ENCODE data around the gene FASTKD3.
"Not testable (repeated sequence)": the region's sequence is repeated elsewhere in the genome, so short reads cannot be mapped to it uniquely, and the experiment has no call there.

FASTKD3 gene, protein sequence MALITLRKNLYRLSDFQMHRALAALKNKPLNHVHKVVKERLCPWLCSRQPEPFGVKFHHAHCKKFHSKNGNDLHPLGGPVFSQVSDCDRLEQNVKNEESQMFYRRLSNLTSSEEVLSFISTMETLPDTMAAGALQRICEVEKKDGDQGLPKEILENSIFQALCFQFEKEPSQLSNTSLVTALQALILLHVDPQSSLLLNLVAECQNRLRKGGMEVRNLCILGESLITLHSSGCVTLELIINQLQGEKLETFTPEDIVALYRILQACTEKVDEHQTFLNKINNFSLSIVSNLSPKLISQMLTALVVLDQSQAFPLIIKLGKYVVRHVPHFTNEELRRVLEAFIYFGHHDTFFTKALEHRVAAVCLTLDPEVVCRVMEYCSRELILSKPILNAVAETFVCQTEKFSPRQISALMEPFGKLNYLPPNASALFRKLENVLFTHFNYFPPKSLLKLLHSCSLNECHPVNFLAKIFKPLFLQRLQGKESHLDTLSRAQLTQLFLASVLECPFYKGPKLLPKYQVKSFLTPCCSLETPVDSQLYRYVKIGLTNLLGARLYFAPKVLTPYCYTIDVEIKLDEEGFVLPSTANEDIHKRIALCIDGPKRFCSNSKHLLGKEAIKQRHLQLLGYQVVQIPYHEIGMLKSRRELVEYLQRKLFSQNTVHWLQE

GRCh38 chr5:7868773-7869473 is at the start of gene FASTKD3, which contains the start of gene MTRR:
TSS of gene FASTKD3 (minus strand) at chr5:7869031. CDS start at chr5:7868083, 948 bp downstream.
TSS of gene MTRR (plus strand) at chr5:7869148. CDS start at chr5:7870795, 1,647 bp downstream.
- H3K36me3 Mint-ChIP-seq, result peaks cover 7% of the 10 kb centered on the region
- H3K9me3 Mint-ChIP-seq, result no peaks in the 10 kb centered on the region
- H3K4me3 Mint-ChIP-seq, result peak within 1 kb of the TSS; percentile 99
- H3K4me1 Mint-ChIP-seq, result peaks cover 77% of the 10 kb centered on the region
- H3K27me3 Mint-ChIP-seq, result no peaks in the 10 kb centered on the region
- H3K27ac Mint-ChIP-seq, result peak within 1 kb of the TSS; percentile 91

DNA sequence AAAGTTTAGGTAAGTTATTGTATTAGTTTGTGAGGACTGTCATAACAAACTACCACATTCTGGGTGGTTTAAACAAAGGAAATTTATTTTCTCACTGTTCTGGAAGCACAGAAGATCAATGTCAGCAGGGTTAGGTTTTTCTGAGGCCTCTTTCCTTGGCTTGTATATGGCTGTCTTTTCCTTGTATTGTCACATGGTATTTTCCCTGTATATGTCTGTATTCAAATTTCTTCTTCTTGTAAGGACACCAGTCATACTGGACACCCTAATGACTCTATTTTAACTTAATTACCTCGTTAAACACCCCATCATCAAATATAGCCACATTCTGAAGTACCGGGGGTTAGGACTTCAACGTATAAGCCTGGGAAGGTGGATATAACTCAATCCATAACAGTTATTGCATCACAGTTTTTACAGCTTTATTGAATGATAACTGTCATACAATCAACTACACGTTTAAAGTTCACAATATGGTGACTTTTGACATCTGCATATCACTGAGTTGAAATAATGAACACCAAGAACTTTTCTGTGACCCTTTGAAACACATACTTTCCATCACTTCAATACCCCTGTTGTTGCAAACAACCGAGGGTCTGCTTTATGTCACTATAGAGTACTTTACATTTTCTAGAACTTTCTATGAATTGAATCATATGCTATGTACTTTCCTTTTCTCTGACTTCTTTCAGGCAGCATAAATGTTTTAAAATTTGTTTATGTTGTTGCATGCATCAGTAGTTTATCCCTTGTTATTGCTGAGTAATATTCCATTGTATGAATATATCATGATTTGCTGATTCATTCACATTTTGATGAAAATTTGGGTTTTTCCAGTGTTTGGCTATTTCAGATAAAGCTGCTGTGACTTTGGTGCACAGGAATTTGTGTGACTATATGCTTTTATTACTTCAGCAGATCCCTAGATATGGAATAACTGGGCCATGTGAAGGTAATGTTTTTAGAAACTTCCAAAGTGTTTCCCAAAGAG is 48.6 kb upstream of the FASTKD3 start:
- Mint-ChIP-seq H3K4me1 (no peaks in the 10 kb centered on the region), H3K27me3 (peaks cover 8% of the 10 kb centered on the region), H3K36me3 (peaks cover 6% of the 10 kb centered on the region), H3K4me3 (no peak overlapping the region), H3K27ac (no peak overlapping the region), H3K9me3 (peaks cover 8% of the 10 kb centered on the region)

GRCh38 chr5:7916171-7916804 is 47.5 kb upstream of the FASTKD3 start:
- Mint-ChIP-seq H3K27ac (no peak overlapping the region), H3K9me3 (peaks cover 8% of the 10 kb centered on the region), H3K4me1 (no peaks in the 10 kb centered on the region), H3K36me3 (peaks cover 13% of the 10 kb centered on the region), H3K27me3 (peaks cover 8% of the 10 kb centered on the region), H3K4me3 (no peak overlapping the region)

DNA sequence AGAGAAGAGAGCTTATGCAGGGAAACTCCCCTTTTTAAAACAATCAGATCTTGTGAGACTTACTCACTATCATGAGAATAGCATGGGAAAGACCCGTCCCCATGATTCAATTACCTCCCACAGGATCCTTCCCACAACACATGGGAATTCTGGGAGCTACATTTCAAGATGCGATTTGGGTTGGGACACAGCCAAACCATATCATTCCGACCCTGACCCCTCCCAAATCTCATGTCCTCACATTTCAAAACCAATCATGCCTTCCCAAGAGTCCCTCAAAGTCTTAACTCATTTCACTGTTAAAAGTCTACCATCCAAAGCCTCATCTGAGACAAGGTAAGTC is 42.6 kb upstream of the FASTKD3 start:
- H3K27me3 Mint-ChIP-seq, H3K4me1 Mint-ChIP-seq, H3K4me3 Mint-ChIP-seq, H3K27ac Mint-ChIP-seq: not testable (repeated sequence)
- H3K9me3 Mint-ChIP-seq, result peaks cover 28% of the 10 kb centered on the region
- H3K36me3 Mint-ChIP-seq, result peaks cover 49% of the 10 kb centered on the region

DNA sequence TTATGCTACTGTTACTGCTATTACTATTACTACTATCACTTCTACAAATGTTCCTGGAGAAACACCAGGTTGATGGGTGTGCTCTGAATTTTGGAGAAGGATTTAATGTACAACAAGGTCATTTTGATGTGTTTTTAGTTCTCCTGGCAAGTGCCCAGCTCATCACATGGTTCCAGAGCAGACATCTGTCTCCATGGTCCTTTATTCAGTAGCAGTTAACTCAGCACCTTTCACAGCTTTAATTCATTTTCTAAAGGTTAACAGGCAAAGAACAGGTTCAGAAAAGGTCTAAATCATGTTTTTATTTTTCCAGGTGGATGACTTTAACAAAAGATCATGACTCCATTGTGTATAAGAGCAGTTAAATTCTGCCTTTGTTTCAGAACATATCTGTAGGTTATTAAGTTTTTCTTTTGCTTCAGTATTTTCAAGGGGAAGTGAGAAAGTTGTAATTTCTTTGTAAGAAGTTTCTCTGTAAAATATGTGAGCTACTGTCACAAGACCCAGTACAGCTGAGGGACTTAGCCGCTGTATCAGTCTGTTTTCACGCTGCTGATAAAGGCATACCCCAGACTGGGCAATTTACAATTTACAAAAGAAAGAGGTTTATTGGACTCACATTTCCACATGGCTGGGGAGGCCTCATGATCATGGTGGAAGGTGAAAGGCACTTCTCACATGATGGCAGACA is 42.1 kb upstream of the FASTKD3 start:
- Mint-ChIP-seq H3K27ac (no peak overlapping the region), H3K9me3 (peaks cover 28% of the 10 kb centered on the region), H3K4me1 (no peaks in the 10 kb centered on the region), H3K4me3 (no peak overlapping the region), H3K27me3 (no peaks in the 10 kb centered on the region), H3K36me3 (peaks cover 51% of the 10 kb centered on the region)

DNA sequence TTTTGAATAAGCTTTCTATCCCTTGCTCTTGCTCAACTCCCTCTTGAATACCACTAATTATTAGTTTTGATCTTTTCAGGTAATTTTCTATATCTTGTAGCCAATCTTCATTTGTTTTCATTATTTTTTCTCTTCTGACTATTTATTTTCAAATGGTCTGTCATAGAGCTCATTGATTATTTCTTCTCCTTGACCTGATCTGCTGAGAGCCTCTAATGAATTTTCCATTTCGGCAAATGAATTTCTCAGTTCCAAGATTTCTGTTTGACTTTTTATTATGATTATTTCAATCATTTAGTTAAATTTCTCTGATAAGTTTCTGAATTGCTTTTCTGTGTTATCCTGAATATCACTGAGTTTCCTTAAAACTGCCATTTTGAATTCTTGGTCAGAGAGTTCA is 39.5 kb upstream of the FASTKD3 start:
- peaks cover 28% of the 10 kb centered on the region for H3K9me3 Mint-ChIP-seq
- peaks cover 4% of the 10 kb centered on the region for H3K4me1 Mint-ChIP-seq
- H3K27ac Mint-ChIP-seq, result no peak overlapping the region
- peaks cover 71% of the 10 kb centered on the region for H3K36me3 Mint-ChIP-seq
- no peaks in the 10 kb centered on the region for H3K27me3 Mint-ChIP-seq
- H3K4me3 Mint-ChIP-seq, result no peak overlapping the region

DNA sequence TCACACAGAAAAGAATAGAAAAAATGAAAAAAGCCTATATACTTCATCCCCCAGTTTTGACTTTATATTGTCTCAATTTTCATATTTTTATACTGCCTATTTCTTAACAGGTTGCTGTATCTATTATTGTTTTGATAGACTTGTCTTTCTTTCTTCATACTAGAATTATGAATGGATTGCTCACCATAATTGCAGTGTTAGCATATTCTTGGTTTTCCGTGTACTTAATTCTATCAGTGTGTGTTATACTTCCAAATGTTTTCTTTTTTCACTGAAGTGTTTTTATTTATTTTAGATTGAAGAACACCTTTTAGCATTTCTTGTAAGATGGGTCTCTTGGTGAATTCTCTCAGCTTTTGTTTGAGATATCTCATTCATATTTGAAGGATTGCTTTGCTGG is 38.8 kb upstream of the FASTKD3 start:
- Mint-ChIP-seq H3K4me3 (no peak overlapping the region), H3K4me1 (peaks cover 4% of the 10 kb centered on the region), H3K36me3 (peaks cover 70% of the 10 kb centered on the region), H3K27me3 (no peaks in the 10 kb centered on the region), H3K9me3 (peaks cover 23% of the 10 kb centered on the region), H3K27ac (no peak overlapping the region)

DNA sequence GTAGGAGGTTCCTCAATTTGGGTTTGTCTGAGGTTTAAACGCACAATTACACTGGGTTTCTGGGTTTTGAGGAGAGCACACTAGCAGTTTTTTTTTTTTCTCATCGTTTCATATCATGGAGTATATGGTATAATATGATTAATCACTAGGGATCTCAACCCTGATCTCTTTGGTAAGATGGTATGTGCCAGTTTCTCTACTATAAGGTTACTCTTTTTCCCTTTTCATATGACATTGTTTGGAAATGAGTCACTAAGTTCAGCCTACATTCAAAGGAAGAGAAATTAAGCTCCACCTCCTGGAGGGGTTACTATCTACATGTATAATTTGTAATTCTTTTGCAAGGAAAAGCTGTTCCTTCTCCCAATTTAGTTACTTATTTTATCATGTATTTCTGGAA is 35.3 kb upstream of the FASTKD3 start:
- H3K36me3 Mint-ChIP-seq, result peaks cover 63% of the 10 kb centered on the region
- peaks cover 11% of the 10 kb centered on the region for H3K4me1 Mint-ChIP-seq
- H3K27me3 Mint-ChIP-seq, result no peaks in the 10 kb centered on the region
- peaks cover 20% of the 10 kb centered on the region for H3K9me3 Mint-ChIP-seq
- peak overlapping the region; percentile 79 for H3K27ac Mint-ChIP-seq
- H3K4me3 Mint-ChIP-seq, result no peak overlapping the region

DNA sequence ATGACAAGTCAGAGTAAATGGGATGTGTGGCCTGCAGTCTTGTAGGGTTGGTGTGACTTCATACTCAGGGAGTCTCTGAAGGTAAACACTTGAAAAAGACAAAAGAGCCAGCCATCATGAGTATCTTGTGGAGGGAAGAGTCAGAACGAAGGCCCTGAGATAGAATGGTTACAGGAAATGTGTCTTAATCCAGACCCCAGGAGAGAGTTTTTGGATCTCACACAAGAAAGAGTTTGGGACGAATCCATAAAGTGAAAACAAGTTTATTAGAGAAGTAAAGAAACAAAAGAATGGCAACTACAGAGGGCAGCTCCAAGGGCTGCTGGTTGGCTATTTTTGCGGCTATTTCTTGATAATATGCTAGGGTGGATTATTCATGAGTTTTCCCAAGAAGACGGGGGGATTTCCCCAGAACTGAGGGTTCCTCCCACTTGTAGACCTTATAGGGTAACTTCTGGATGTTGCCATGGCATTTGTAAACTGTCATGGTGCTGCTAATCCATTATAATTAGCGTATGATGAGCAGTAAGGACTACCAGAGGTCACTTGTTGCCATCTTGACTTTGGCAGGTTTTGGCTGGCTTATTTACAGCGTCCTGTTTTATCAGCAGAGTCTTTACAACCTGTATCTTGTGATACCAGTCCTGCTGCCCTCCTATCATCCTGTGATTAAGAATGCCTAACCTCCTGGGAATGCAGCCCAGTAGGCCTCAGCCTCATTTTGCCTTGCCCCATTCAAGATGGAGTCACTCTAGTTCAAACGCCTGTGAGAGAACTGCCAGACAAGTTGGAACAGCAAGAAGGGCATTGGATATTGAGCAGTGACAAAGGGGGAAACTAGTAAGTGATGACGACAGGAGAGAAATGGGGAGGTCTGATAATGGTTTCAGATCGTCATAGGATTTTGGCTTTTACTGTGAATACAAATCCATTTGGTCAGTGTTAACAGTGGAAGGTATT is 34.1 kb upstream of the FASTKD3 start:
- peak overlapping the region; percentile 68 for H3K27ac Mint-ChIP-seq
- no peak overlapping the region for H3K4me3 Mint-ChIP-seq
- no peaks in the 10 kb centered on the region for H3K27me3 Mint-ChIP-seq

DNA sequence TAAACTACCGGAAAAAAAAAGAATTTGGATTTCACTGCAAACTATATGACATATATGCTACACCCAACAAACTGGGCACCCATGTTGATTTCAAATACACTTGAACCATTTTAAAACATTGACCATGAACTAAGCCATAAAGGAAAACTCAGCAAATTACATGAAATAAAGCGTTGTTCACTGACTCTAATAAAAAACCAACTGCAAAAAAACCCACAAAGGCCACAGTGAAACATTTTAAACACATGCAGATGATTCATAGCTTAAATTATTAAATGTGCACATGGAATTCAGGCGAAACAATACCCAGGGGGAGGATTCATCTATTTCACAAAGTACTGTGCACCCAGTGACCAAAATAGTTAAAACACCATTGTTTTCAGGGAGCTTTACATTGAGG is 33.4 kb upstream of the FASTKD3 start:
- H3K4me3 Mint-ChIP-seq, result no peak overlapping the region
- H3K27me3 Mint-ChIP-seq, result no peaks in the 10 kb centered on the region
- H3K36me3 Mint-ChIP-seq, result peaks cover 55% of the 10 kb centered on the region
- H3K4me1 Mint-ChIP-seq, result peaks cover 11% of the 10 kb centered on the region
- H3K27ac Mint-ChIP-seq, result peak overlapping the region; percentile 68
- H3K9me3 Mint-ChIP-seq, result peaks cover 4% of the 10 kb centered on the region

More for the DNA sequence above, 34.1 kb upstream of the FASTKD3 start:
- peaks cover 11% of the 10 kb centered on the region for H3K4me1 Mint-ChIP-seq
- H3K9me3 Mint-ChIP-seq, result peaks cover 11% of the 10 kb centered on the region
- H3K36me3 Mint-ChIP-seq, result peaks cover 60% of the 10 kb centered on the region

DNA sequence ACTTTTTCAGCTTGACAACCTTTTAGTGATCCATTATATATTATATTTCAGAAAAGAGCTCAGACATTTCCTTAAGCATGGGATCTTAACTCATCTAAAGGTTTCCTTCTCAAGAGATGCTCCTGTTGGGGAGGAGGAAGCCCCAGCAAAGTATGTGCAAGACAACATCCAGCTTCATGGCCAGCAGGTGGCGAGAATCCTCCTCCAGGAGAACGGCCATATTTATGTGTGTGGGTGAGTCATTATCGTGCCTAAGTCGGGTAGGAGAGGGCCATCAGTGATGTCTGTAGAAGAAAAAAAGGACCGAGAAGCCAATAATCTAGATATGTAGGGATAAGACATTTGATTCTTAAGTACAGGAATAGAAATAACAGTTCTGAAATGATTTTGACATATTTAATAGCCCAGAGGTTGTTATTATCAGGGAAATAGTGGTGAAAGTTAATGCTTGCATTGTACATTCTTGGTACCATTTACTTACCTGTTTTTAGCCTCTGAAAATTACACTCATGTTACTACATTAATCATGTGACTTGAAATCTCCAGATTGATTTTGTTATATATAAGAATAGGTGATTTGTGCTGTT is 28.3 kb upstream of the FASTKD3 start:
- H3K4me3 Mint-ChIP-seq, result no peak overlapping the region
- H3K9me3 Mint-ChIP-seq, result no peaks in the 10 kb centered on the region
- H3K4me1 Mint-ChIP-seq, result peaks cover 10% of the 10 kb centered on the region
- no peak overlapping the region for H3K27ac Mint-ChIP-seq
- no peaks in the 10 kb centered on the region for H3K27me3 Mint-ChIP-seq
- peaks cover 36% of the 10 kb centered on the region for H3K36me3 Mint-ChIP-seq

DNA sequence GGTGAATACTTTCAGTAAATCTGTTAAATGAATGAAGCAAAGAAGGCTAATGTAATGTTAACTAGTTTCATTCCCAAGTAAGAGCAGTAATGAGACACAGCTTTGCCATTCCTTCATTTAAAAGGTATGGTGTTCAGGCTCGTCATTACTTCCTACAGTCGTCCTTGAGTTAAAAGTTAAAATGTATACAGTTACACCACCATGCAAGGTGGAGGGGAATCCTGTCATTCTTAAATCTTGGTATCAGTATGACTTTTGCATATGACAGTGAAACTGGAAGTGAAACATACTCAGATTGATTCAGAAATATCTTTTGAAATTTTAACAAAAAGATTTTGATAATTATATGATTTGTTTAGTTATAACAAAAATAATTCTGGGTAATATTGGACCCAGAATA is 26.0 kb upstream of the FASTKD3 start:
- H3K4me3 Mint-ChIP-seq, result no peak overlapping the region
- peaks cover 8% of the 10 kb centered on the region for H3K4me1 Mint-ChIP-seq

GRCh38 chr5:7894439-7894838 is 25.6 kb upstream of the FASTKD3 start:
- Mint-ChIP-seq H3K4me1 (peaks cover 8% of the 10 kb centered on the region), H3K9me3 (no peaks in the 10 kb centered on the region), H3K4me3 (no peak overlapping the region), H3K27ac (peak overlapping the region; percentile 62), H3K36me3 (peaks cover 32% of the 10 kb centered on the region), H3K27me3 (no peaks in the 10 kb centered on the region)

More for the DNA sequence above, 26.0 kb upstream of the FASTKD3 start:
- H3K9me3 Mint-ChIP-seq, result no peaks in the 10 kb centered on the region
- peaks cover 30% of the 10 kb centered on the region for H3K36me3 Mint-ChIP-seq
- no peaks in the 10 kb centered on the region for H3K27me3 Mint-ChIP-seq
- no peak overlapping the region for H3K27ac Mint-ChIP-seq

All from activated naive CD4-positive, alpha-beta T cell treated with anti-CD3 and anti-CD28 coated beads, Interleukin-2, amount 50 U/mL, for 24 hours (primary cell).